ENCODE measurements around the gene SEC24D. TPM values are rescaled to one million over a fixed set of nuclear protein-coding genes. Genes with fewer than 3 reads are reported as not detected.

The SEC24D gene
- total and polyA plus RNA-seq, 5 experiments from 2014 or later = 7.2 to 19.8 (median 9.8) TPM

- Mint-ChIP-seq H3K36me3 (peaks cover 5 to 65% (median 9%) of the 10 kb centered on the region in 3 donors), H3K4me1 (peaks cover 0 to 6% (median 0%) of the 10 kb centered on the region in 4 donors), H3K4me3 (no peak overlapping the region), H3K9me3 (no peaks in the 10 kb centered on the region), H3K27me3 (no peaks in the 10 kb centered on the region), H3K27ac (no peak overlapping the region)
- ATAC-seq (no peak), DNase-seq (no peak)
- POLR2A ChIA-PET = no interaction called here
Observed at GRCh38 chr4:118711052-118711451, 124.9 kb downstream of the SEC24D start.

- no peak overlapping the region for H3K27ac Mint-ChIP-seq
- H3K4me1 Mint-ChIP-seq = peaks cover 0 to 3% (median 1%) of the 10 kb centered on the region in 4 donors
- H3K4me3 Mint-ChIP-seq = no peak overlapping the region
- no peak for ATAC-seq
- DNase-seq = no peak
- H3K9me3 Mint-ChIP-seq = no peaks in the 10 kb centered on the region
- H3K27me3 Mint-ChIP-seq = no peaks in the 10 kb centered on the region
- peaks cover 20 to 89% (median 32%) of the 10 kb centered on the region in 3 donors for H3K36me3 Mint-ChIP-seq
- POLR2A ChIA-PET = no interaction called here
Observed at GRCh38 chr4:118703118-118703517, 132.8 kb downstream of the SEC24D start.

DNA sequence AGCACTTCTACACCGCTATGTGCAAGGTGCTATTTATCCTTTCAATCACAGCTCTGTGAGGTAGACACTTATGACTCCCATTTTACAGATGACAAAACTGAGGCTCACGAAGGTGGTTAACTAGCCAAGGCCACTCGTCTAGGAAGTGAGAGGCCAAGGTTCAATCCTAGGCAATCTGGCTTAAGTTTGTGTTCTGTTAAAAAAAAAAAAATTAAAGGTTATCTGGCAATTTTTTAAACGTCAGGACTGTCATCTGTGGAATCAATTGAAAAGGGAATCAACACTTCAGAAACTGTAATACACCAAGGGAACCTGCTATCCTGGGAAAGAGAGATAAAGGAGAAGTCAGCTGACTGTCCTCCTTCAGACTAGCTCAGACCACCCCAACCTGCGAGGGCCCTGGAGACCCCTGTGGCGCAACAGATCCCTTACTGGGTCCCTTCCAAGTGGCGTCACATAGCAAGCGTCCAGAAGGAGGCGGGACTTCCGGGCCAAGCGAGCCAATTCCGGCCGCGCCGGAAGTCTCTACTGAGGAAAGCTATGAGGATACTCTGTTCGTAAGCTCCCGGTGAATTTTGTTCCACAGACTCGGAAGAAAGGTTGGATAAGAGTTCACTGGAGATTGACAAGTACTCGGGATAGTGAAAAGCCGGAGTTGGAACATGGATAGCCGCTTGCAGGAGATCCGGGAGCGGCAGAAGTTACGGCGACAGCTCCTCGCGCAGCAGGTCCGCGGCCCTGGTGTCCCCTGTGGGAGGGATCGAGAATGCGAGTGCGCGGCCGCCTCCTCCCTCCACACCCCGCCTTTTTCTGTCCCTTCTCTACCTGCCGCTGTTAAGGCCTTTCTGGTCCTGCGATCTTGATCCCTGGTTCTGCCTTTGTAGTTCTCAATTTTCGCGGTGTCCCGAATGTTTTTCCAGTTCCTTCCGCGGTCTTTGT is 150.8 kb downstream of the SEC24D start, which contains the start of gene METTL14:
Gene METTL14, plus strand, starts transcription at position 520 of the 939 bp plus-strand sequence. Its CDS starts 143 bp downstream, at position 663.
- H3K9me3 Mint-ChIP-seq = no peaks in the 10 kb centered on the region
- H3K27me3 Mint-ChIP-seq = peaks cover 0 to 3% (median 0%) of the 10 kb centered on the region in 5 donors
- peak within 1 kb of the TSS; percentile 92 to 100 (median 96) for H3K4me3 Mint-ChIP-seq
- ATAC-seq (peak; percentile 94 to 95), DNase-seq (peak; percentile 77 to 91 (median 84))
- peak within 1 kb of the TSS; percentile 88 to 99 (median 98) for H3K27ac Mint-ChIP-seq
- H3K36me3 Mint-ChIP-seq = peaks cover 0 to 22% (median 2%) of the 10 kb centered on the region in 3 donors
- POLR2A ChIA-PET = interaction anchor here (0.6 to 1.3 kb wide), 6 partner anchors 10 to 769 kb away, joined by 3 to 6 read pairs (median 4); partner anchors contain the start of gene SEC24D
- peaks cover 7 to 36% (median 34%) of the 10 kb centered on the region in 4 donors for H3K4me1 Mint-ChIP-seq

DNA sequence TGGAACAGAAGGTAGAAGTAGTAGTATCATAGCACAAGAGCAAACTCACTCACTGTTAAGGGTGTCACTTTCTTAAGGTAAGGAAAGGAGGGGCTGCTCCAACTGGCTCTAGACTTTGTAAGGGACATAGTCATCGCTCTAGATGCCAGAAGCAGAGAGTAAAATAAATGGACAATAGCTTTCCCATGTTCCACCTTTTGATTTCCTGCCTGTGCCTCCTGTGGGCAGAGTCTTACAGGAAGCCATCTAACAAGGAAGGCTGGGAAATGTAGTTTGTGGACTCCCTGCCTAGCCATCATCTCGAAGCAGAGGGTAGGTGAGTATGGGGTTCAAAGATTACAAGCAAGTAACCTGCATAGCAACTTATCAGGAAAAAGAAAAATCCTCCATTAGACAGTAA is 152.4 kb downstream of the SEC24D start:
- ATAC-seq = no peak
- POLR2A ChIA-PET = no interaction called here
- DNase-seq = no peak
- Mint-ChIP-seq H3K9me3 (no peaks in the 10 kb centered on the region), H3K4me3 (peak overlapping the region in 3 of 10 donors; percentile 15 to 35 (median 30)), H3K27me3 (peaks cover 0 to 3% (median 0%) of the 10 kb centered on the region in 5 donors), H3K36me3 (peaks cover 0 to 10% (median 0%) of the 10 kb centered on the region in 3 donors), H3K4me1 (peaks cover 7 to 36% (median 34%) of the 10 kb centered on the region in 4 donors), H3K27ac (peak overlapping the region in 1 of 10 donors; percentile 2)

GRCh38 chr4:118682928-118683327 is 153.0 kb downstream of the SEC24D start:
- Mint-ChIP-seq H3K4me1 (peaks cover 7 to 36% (median 33%) of the 10 kb centered on the region in 4 donors), H3K9me3 (no peaks in the 10 kb centered on the region), H3K36me3 (peaks cover 0 to 7% (median 0%) of the 10 kb centered on the region in 3 donors), H3K27ac (peak overlapping the region in 1 of 10 donors; percentile 2), H3K27me3 (peaks cover 0 to 3% (median 0%) of the 10 kb centered on the region in 5 donors), H3K4me3 (peak overlapping the region in 5 of 10 donors; percentile 3 to 35 (median 5))
- ATAC-seq (no peak), DNase-seq (no peak)
- POLR2A ChIA-PET = no interaction called here

- Mint-ChIP-seq H3K9me3 (no peaks in the 10 kb centered on the region), H3K36me3 (no peaks in the 10 kb centered on the region), H3K27ac (no peak overlapping the region), H3K4me3 (no peak overlapping the region), H3K4me1 (peaks cover 2 to 16% (median 12%) of the 10 kb centered on the region in 4 donors), H3K27me3 (peaks cover 0 to 3% (median 0%) of the 10 kb centered on the region in 5 donors)
- DNase-seq (no peak), ATAC-seq (no peak)
- POLR2A ChIA-PET = no interaction called here
Observed at GRCh38 chr4:118680808-118681207, 155.1 kb downstream of the SEC24D start.

DNA sequence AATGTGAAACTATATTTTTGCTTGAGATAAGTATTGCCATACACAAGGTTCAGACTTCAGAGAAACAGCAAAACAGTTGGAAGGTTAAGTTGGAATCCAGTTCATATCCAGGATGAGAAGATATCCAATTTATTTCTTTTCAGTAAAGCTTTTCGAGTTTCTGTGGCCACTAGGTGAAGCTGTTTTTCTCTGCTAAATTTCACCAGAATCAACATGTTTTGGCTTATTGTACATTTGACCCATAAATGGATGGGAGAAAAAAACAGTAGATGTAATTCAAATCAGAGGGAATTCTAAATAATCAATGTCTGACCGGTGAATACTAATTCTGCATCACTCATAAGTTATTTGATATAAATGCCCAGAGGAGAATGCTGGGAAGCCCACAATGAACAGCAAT is 159.8 kb downstream of the SEC24D start:
- Mint-ChIP-seq H3K4me3 (no peak overlapping the region), H3K36me3 (peaks cover 0 to 2% (median 2%) of the 10 kb centered on the region in 3 donors), H3K9me3 (no peaks in the 10 kb centered on the region), H3K4me1 (no peaks in the 10 kb centered on the region), H3K27ac (no peak overlapping the region), H3K27me3 (no peaks in the 10 kb centered on the region)
- no peak for ATAC-seq
- no peak for DNase-seq
- POLR2A ChIA-PET = no interaction called here

Other genes starting within 250 kb of the SEC24D start
- gene METTL14, start 150.7 kb downstream of the SEC24D start, total RNA-seq = 10 to 100 TPM; 71.0 to 74.8 TPM
- 10 to 100 TPM; 31.7 to 51.5 (median 45.4) TPM for gene METTL14, start 150.7 kb downstream of the SEC24D start, polyA plus RNA-seq
- 1 to 10 TPM in 1 of 2 experiments, under 1 TPM in 1; 0.99 to 1.0 TPM for gene SYNPO2, start 52.7 kb upstream of the SEC24D start, total RNA-seq
- under 1 TPM in 2 of 3 donors, not detected in 1; 0.15 to 0.31 TPM for gene SYNPO2, start 52.7 kb upstream of the SEC24D start, polyA plus RNA-seq